Hepatocyte (in vitro differentiated cells): ENCODE data around the gene BRMS1L. TPM values are rescaled to one million over a fixed set of nuclear protein-coding genes. Genes with fewer than 3 reads are reported as not detected.
"Not testable (repeated sequence)": the region's sequence is repeated elsewhere in the genome, so short reads cannot be mapped to it uniquely, and the experiment has no call there.

Experiments
- DNase-seq: peaks from one replicate; pipeline ENCODE4 v3.0.0-alpha.2; 2016; ENCODE audit warnings: low spot score
- H2AFZ ChIP-seq: fragments of 200-600 bp; sonication (generic); 2 replicates; pipeline ENCODE4 v1.6.0; 2016; ENCODE audit warnings: antibody characterized with exemption, mild to moderate bottlenecking
- H3K27ac ChIP-seq: fragments of 200-600 bp; sonication (generic); 2 replicates; pipeline ENCODE4 v1.5.1; 2016; ENCODE audit warnings: mild to moderate bottlenecking
- H3K27me3 ChIP-seq: fragments of 200-600 bp; sonication (generic); 2 replicates; pipeline ENCODE4 v1.6.1; 2016
- H3K36me3 ChIP-seq: fragments of 200-600 bp; sonication (generic); replicated peaks from 2 replicates; pipeline ENCODE4 v1.5.1; 2016; ENCODE audit warnings: low read depth; ENCODE audit not compliant: insufficient read depth
- H3K4me1 ChIP-seq: fragments of 200-600 bp; sonication (generic); 2 replicates; pipeline ENCODE4 v1.5.1; 2016; ENCODE audit warnings: mild to moderate bottlenecking, moderate library complexity; ENCODE audit not compliant: insufficient read depth
- H3K4me2 ChIP-seq: fragments of 200-600 bp; sonication (generic); 2 replicates; pipeline ENCODE4 v1.6.0; 2016
- H3K4me3 ChIP-seq: fragments of 200-600 bp; sonication (generic); 2 replicates; pipeline ENCODE4 v1.5.1; 2016; ENCODE audit warnings: mild to moderate bottlenecking
- H3K79me2 ChIP-seq: fragments of 200-600 bp; sonication (generic); 2 replicates; pipeline ENCODE4 v1.6.0; 2017; ENCODE audit warnings: mild to moderate bottlenecking
- H3K9me2 ChIP-seq: fragments of 200-600 bp; sonication (generic); replicated peaks from 2 replicates; pipeline ENCODE4 v1.6.0; 2017; ENCODE audit warnings: mild to moderate bottlenecking; ENCODE audit not compliant: insufficient read depth
- H3K9me3 ChIP-seq: fragments of 200-600 bp; sonication (generic); 2 replicates; pipeline ENCODE4 v1.5.1; 2016; ENCODE audit warnings: low read depth, mild to moderate bottlenecking
- H4K20me1 ChIP-seq: fragments of 200-600 bp; sonication (generic); 2 replicates; pipeline ENCODE4 v1.6.0; 2016; ENCODE audit warnings: mild to moderate bottlenecking; ENCODE audit not compliant: insufficient read depth, poor library complexity, severe bottlenecking
- CTCF ChIP-seq: fragments of 200-600 bp; sonication (generic); IDR thresholded peaks from 2 replicates; pipeline ENCODE4 v1.5.1; 2016; ENCODE audit warnings: antibody characterized with exemption, mild to moderate bottlenecking; ENCODE audit not compliant: poor library complexity
- EZH2 ChIP-seq: fragments of 200-600 bp; sonication (generic); IDR thresholded peaks from 2 replicates; pipeline ENCODE4 v1.6.1; 2016; ENCODE audit warnings: antibody characterized with exemption, mild to moderate bottlenecking, borderline replicate concordance
- EZH2phosphoT487 ChIP-seq: fragments of 200-600 bp; sonication (generic); IDR thresholded peaks from one replicate; pipeline ENCODE4 v1.6.1; 2018; ENCODE audit warnings: antibody characterized with exemption, mild to moderate bottlenecking, low read depth, moderate library complexity; ENCODE audit not compliant: unreplicated experiment, severe bottlenecking
- WGBS: methylation state at CpG from one replicate; pipeline ENCODE4 v1.1.6; 2016; ENCODE audit warnings: low lambda C conversion rate; ENCODE audit errors: missing lambda C conversion rate; 5-methylcytosine and 5-hydroxymethylcytosine counted together
- polyA plus RNA-seq: library from polyadenylated mRNA; unstranded; fragments of >200 nt; fragmentation: Nextera tagmentation; extraction: Ambion mirVana; gene quantifications from 2 replicates; pipeline ENCODE4 v1.2.1, GENCODE V29; 2016
- total RNA-seq: library from RNA; depleted of rRNA; stranded (reverse); fragments of >200 nt; gene quantifications from 2 replicates; pipeline ENCODE4 v1.2.3, GENCODE V29; 2014

Gene BRMS1L, protein sequence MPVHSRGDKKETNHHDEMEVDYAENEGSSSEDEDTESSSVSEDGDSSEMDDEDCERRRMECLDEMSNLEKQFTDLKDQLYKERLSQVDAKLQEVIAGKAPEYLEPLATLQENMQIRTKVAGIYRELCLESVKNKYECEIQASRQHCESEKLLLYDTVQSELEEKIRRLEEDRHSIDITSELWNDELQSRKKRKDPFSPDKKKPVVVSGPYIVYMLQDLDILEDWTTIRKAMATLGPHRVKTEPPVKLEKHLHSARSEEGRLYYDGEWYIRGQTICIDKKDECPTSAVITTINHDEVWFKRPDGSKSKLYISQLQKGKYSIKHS
- 12.6 and 14.2 TPM in 2 replicates for total RNA-seq
- 11.5 and 14.6 TPM in 2 replicates for polyA plus RNA-seq

DNA sequence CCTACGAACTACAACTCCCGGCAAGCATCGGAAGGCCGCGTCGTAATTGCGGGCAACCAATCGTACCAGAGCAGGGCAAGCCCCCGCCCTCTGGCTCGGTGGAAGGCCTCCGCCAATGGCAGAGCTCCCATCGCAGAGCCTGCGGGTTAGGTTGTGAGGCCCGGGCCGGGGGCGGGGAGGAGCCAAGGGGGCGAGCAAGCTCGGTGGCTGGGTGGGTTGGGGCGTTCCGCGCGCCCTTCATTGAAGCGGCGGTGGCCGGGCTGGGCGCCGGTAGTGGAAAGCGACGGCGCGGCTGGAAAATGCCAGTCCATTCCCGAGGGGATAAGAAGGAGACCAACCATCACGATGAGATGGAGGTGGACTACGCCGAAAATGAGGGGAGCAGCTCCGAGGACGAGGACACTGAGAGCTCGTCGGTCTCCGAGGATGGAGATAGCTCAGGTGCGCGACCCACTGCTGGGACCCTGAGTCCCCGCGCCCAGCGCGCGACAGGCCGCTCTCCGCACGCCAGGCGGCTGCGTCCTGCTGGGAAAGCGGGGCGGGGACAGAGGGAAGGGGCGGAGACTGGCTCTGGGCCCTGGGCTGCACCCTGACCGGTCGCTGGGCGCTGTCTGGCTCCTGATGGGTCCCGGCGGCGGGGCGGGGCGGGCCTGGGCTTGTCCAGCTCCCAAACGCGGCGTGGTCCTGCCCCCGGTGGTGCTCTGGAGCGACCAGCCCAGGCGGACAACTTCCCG, at the start of gene BRMS1L:
Gene BRMS1L (plus strand): TSS at position 121 of the 734 bp plus-strand sequence. CDS start 179 bp downstream, at position 300.
- TF ChIP-seq CTCF (no peak), EZH2phosphoT487 (no peak), EZH2 (no peak)
- H3K9me2 ChIP-seq: no peaks in the 10 kb centered on the region
- H4K20me1 ChIP-seq: no peaks in the 10 kb centered on the region
- peak; percentile 98 for DNase-seq
- H3K79me2 ChIP-seq: peaks cover 32% of the 10 kb centered on the region
- peak within 1 kb of the TSS; percentile 95 for H3K27ac ChIP-seq
- no peaks in the 10 kb centered on the region for H3K4me1 ChIP-seq
- no peaks in the 10 kb centered on the region for H3K27me3 ChIP-seq
- H3K9me3 ChIP-seq: no peaks in the 10 kb centered on the region
- no peaks in the 10 kb centered on the region for H3K36me3 ChIP-seq
- H3K4me2 ChIP-seq: peak within 1 kb of the TSS; percentile 85
- peak within 1 kb of the TSS; percentile 55 for H3K4me3 ChIP-seq
- WGBS: under 1% methylated on average over 50 of the region's 70 CpGs
- H2AFZ ChIP-seq: peak within 1 kb of the TSS; percentile 93

- H3K79me2 ChIP-seq: peaks cover 51% of the 10 kb centered on the region
- H3K36me3 ChIP-seq: no peaks in the 10 kb centered on the region
- DNase-seq: no peak
- no peak overlapping the region for H3K4me2 ChIP-seq
- H3K27me3 ChIP-seq: no peaks in the 10 kb centered on the region
- TF ChIP-seq EZH2phosphoT487 (no peak), EZH2 (no peak), CTCF (no peak)
- no peak overlapping the region for H3K27ac ChIP-seq
- H4K20me1 ChIP-seq: no peaks in the 10 kb centered on the region
- no peaks in the 10 kb centered on the region for H3K9me2 ChIP-seq
- no peaks in the 10 kb centered on the region for H3K4me1 ChIP-seq
- no peak overlapping the region for H2AFZ ChIP-seq
- no peak overlapping the region for H3K4me3 ChIP-seq
- H3K9me3 ChIP-seq: no peaks in the 10 kb centered on the region
- WGBS: 93% methylated on average over 4 of the region's 4 CpGs
Observed at GRCh38 chr14:35776823-35777222, 49.3 kb upstream of the BRMS1L start.

GRCh38 chr14:35777550-35777949, 48.6 kb upstream of the BRMS1L start:
- H4K20me1 ChIP-seq, H3K9me3 ChIP-seq, H3K4me3 ChIP-seq, H3K9me2 ChIP-seq, H2AFZ ChIP-seq, H3K4me2 ChIP-seq, DNase-seq, H3K36me3 ChIP-seq, H3K27ac ChIP-seq, H3K4me1 ChIP-seq, H3K27me3 ChIP-seq: not testable (repeated sequence)
- 95% methylated on average over 5 of the region's 5 CpGs for WGBS
- peaks cover 58% of the 10 kb centered on the region for H3K79me2 ChIP-seq

DNA sequence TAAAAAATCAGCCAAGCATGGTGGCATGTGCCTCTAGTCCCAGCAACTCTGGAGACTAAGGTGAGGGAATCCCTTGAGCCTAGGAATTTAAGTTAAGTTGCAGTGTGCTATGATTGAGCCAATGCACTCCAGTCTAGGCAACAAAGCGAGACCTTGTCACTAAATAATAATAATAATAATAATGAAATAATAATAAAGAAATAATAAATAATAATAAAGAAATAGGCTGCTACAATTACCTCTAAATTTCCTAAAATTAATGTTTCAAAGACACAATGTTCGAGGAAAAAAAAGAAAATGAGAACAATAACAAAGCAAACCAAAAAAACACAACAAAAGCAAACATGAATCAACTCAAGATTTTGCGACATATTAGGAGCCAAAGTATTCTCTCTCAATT, 46.8 kb upstream of the BRMS1L start:
- WGBS: 97% methylated on average over 3 of the region's 3 CpGs
- H3K9me2 ChIP-seq: no peaks in the 10 kb centered on the region
- H3K27ac ChIP-seq: no peak overlapping the region
- H4K20me1 ChIP-seq: peaks cover 7% of the 10 kb centered on the region
- no peaks in the 10 kb centered on the region for H3K9me3 ChIP-seq
- H3K4me1 ChIP-seq: no peaks in the 10 kb centered on the region
- peaks cover 75% of the 10 kb centered on the region for H3K79me2 ChIP-seq
- H3K36me3 ChIP-seq: no peaks in the 10 kb centered on the region
- no peak overlapping the region for H3K4me3 ChIP-seq
- no peak for DNase-seq
- H3K27me3 ChIP-seq: no peaks in the 10 kb centered on the region
- H3K4me2 ChIP-seq: no peak overlapping the region
- H2AFZ ChIP-seq: no peak overlapping the region
- no peak for TF ChIP-seq EZH2phosphoT487
- TF ChIP-seq CTCF: no peak
- no peak for TF ChIP-seq EZH2
